ENCODE results near the gene INPP5A.
A peak's percentile ranks its signal among the peaks of the same experiment; 100 is the strongest.

The INPP5A gene

GRCh38 chr10:132536877-132537683 is 507 bp upstream of the INPP5A start:
- peak; percentile 99 for DNase-seq

GRCh38 chr10:132538031-132538789 is 623 bp downstream of the INPP5A start:
- no peak for DNase-seq

GRCh38 chr10:132538790-132539421 is 1.3 kb downstream of the INPP5A start:
- no peak for DNase-seq

- no peak for DNase-seq
Observed at GRCh38 chr10:132539431-132539839, 1.8 kb downstream of the INPP5A start.

GRCh38 chr10:132539894-132540293 is 2.3 kb downstream of the INPP5A start:
- no peak for DNase-seq

GRCh38 chr10:132540456-132540855 is 2.9 kb downstream of the INPP5A start:
- DNase-seq = no peak

- DNase-seq = no peak
Observed at GRCh38 chr10:132541129-132541528, 3.5 kb downstream of the INPP5A start.

GRCh38 chr10:132541601-132542011 is 4.0 kb downstream of the INPP5A start:
- DNase-seq = no peak

- DNase-seq = no peak
Observed at GRCh38 chr10:132542086-132542775, 4.6 kb downstream of the INPP5A start.

- no peak for DNase-seq
Observed at GRCh38 chr10:132542819-132543218, 5.2 kb downstream of the INPP5A start.

- DNase-seq = no peak
Observed at GRCh38 chr10:132543916-132544743, 6.5 kb downstream of the INPP5A start.

- DNase-seq = no peak
Observed at GRCh38 chr10:132544744-132545658, 7.4 kb downstream of the INPP5A start.

GRCh38 chr10:132545659-132546367 is 8.2 kb downstream of the INPP5A start:
- no peak for DNase-seq

GRCh38 chr10:132546567-132547420 is 9.2 kb downstream of the INPP5A start:
- DNase-seq = no peak

- no peak for DNase-seq
Observed at GRCh38 chr10:132547421-132547861, 9.9 kb downstream of the INPP5A start.

- DNase-seq = no peak
Observed at GRCh38 chr10:132548106-132548823, 10.7 kb downstream of the INPP5A start.

- no peak for DNase-seq
Observed at GRCh38 chr10:132548869-132549268, 11.3 kb downstream of the INPP5A start.

- DNase-seq = no peak
Observed at GRCh38 chr10:132549371-132549770, 11.8 kb downstream of the INPP5A start.
